C4-2B (cell line): ENCODE results near the gene PRDM5.

Experiments
- ZFX ChIP-seq: fragments of 450-650 bp; IDR thresholded peaks from 2 replicates; pipeline ENCODE4 v1.6.1; 2017
- TF ChIP-seq, protein P1 (sequence below): fragments of 450-650 bp; conservative IDR thresholded peaks from 2 replicates; pipeline ENCODE4 v1.5.1; 2017; ENCODE audit warnings: mild to moderate bottlenecking

DNA sequence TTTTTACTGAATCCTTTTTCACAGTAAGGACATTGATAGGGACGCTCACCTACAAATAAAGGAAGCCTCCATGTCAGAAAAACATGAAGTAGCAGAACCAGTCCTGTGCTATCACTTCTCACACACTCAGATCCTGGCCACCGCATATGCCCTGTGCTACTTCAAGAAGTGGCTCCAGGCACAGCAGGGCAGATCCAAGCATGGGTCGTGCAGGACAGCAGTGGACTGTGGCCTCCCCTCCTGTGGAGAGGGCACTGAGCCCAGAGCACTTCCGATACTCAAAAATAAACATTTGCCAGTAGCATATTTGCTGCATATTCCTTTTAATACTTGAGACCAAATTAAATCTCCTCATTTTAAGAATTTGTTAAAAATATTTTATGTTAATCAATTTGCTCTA lies 167.9 kb downstream of the PRDM5 start:
- TF ChIP-seq, protein P1, sequence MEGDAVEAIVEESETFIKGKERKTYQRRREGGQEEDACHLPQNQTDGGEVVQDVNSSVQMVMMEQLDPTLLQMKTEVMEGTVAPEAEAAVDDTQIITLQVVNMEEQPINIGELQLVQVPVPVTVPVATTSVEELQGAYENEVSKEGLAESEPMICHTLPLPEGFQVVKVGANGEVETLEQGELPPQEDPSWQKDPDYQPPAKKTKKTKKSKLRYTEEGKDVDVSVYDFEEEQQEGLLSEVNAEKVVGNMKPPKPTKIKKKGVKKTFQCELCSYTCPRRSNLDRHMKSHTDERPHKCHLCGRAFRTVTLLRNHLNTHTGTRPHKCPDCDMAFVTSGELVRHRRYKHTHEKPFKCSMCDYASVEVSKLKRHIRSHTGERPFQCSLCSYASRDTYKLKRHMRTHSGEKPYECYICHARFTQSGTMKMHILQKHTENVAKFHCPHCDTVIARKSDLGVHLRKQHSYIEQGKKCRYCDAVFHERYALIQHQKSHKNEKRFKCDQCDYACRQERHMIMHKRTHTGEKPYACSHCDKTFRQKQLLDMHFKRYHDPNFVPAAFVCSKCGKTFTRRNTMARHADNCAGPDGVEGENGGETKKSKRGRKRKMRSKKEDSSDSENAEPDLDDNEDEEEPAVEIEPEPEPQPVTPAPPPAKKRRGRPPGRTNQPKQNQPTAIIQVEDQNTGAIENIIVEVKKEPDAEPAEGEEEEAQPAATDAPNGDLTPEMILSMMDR: no peak
- TF ChIP-seq ZFX: no peak
